Ishikawa (cell line): Measurements from ENCODE around the gene PLPP2.

Experiments
- CEBPB ChIP-seq: IDR thresholded peaks from 2 replicates; pipeline ENCODE4 v1.6.1; 2012
- CREB1 ChIP-seq: IDR thresholded peaks from 2 replicates; pipeline ENCODE4 v1.6.1; 2012; ENCODE audit warnings: low read depth
- EGR1 ChIP-seq: IDR thresholded peaks from 2 replicates; pipeline ENCODE4 v1.6.1; 2012
- EP300 ChIP-seq: IDR thresholded peaks from 2 replicates; pipeline ENCODE4 v1.6.1; 2012; ENCODE audit warnings: borderline replicate concordance
- FOXM1 ChIP-seq: IDR thresholded peaks from 2 replicates; pipeline ENCODE4 v1.6.1; 2012; ENCODE audit warnings: low read depth, borderline replicate concordance
- NFIC ChIP-seq: IDR thresholded peaks from 2 replicates; pipeline ENCODE4 v1.6.1; 2012
- RAD21 ChIP-seq: IDR thresholded peaks from 2 replicates; pipeline ENCODE4 v1.6.1; 2012; ENCODE audit warnings: low read depth
- REST ChIP-seq: IDR thresholded peaks from 2 replicates; pipeline ENCODE4 v1.6.1; 2012; ENCODE audit warnings: low read depth, mild to moderate bottlenecking
- TAF1 ChIP-seq: IDR thresholded peaks from 2 replicates; pipeline ENCODE4 v1.6.1; 2012; ENCODE audit warnings: low read depth, mild to moderate bottlenecking
- TCF12 ChIP-seq: IDR thresholded peaks from 2 replicates; pipeline ENCODE4 v1.6.1; 2012; ENCODE audit warnings: low read depth
- TEAD4 ChIP-seq: IDR thresholded peaks from 2 replicates; pipeline ENCODE4 v1.6.1; 2012
- YY1 ChIP-seq: IDR thresholded peaks from 2 replicates; pipeline ENCODE4 v1.6.1; 2012; ENCODE audit warnings: low read depth
- ZBTB7A ChIP-seq: IDR thresholded peaks from 2 replicates; pipeline ENCODE4 v1.6.1; 2012; ENCODE audit warnings: low read depth
- TF ChIP-seq, protein P1 (sequence below): IDR thresholded peaks from 2 replicates; pipeline ENCODE4 v1.6.1; 2012
- TF ChIP-seq, protein P2 (sequence below): IDR thresholded peaks from 2 replicates; pipeline ENCODE4 v1.6.1; 2012

PLPP2 gene

DNA sequence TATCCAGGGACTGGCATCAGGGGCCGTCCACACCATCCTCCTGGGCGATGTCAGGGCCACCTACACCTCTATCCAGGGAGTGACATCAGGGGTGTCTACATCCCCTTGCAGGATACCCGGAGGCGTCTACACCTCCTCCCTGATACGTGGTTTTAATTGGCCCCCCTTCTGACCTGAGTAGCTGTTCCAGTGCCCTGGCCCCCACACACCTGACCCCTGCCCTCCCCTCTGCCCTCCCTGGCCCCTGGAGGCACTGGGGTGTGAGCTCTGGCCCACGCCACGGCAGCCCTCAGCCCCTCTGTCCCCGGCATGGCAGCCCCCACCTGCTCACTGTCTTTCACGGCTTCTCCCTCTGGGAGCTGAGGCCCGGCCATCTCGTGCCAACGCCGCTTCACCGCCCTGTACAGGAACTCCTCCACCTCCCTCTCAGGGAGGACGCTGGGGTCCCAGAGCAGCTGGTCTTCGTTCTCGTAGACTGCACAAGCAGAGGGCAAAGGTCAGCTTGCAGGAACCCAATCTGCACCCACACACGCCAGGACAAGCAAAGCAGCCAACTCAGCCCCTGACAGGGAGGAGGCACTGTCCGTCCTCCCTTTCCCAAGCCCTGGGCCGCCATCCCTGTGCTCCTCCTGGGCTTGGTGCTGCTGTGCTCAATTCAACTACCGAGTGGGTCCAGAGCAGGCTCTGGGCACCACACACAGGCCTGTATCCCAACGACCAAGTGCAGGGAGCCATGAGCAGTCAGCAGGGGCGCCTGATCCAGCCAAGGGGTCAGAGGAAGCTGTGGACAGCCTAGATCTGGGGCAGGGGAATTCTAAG, 22.2 kb upstream of the PLPP2 start:
- TF ChIP-seq TCF12: no peak
- TF ChIP-seq, protein P1, sequence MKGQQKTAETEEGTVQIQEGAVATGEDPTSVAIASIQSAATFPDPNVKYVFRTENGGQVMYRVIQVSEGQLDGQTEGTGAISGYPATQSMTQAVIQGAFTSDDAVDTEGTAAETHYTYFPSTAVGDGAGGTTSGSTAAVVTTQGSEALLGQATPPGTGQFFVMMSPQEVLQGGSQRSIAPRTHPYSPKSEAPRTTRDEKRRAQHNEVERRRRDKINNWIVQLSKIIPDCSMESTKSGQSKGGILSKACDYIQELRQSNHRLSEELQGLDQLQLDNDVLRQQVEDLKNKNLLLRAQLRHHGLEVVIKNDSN: no peak
- TF ChIP-seq NFIC: no peak
- no peak for TF ChIP-seq RAD21
- TF ChIP-seq REST: no peak
- TF ChIP-seq ZBTB7A: no peak
- no peak for TF ChIP-seq YY1
- no peak for TF ChIP-seq EP300
- TF ChIP-seq FOXM1: no peak
- TF ChIP-seq EGR1: no peak
- no peak for TF ChIP-seq CEBPB

- no peak for TF ChIP-seq YY1
- no peak for TF ChIP-seq CREB1
- no peak for TF ChIP-seq REST
- TF ChIP-seq EGR1: no peak
- no peak for TF ChIP-seq TAF1
- no peak for TF ChIP-seq RAD21
- TF ChIP-seq, protein P1: no peak
- TF ChIP-seq TEAD4: no peak
- TF ChIP-seq FOXM1: no peak
- TF ChIP-seq TCF12: no peak
- TF ChIP-seq EP300: no peak
- TF ChIP-seq ZBTB7A: no peak
- no peak for TF ChIP-seq CEBPB
- TF ChIP-seq NFIC: no peak
These were observed 20.6 kb upstream of the PLPP2 start for GRCh38 chr19:311813-312261.

DNA sequence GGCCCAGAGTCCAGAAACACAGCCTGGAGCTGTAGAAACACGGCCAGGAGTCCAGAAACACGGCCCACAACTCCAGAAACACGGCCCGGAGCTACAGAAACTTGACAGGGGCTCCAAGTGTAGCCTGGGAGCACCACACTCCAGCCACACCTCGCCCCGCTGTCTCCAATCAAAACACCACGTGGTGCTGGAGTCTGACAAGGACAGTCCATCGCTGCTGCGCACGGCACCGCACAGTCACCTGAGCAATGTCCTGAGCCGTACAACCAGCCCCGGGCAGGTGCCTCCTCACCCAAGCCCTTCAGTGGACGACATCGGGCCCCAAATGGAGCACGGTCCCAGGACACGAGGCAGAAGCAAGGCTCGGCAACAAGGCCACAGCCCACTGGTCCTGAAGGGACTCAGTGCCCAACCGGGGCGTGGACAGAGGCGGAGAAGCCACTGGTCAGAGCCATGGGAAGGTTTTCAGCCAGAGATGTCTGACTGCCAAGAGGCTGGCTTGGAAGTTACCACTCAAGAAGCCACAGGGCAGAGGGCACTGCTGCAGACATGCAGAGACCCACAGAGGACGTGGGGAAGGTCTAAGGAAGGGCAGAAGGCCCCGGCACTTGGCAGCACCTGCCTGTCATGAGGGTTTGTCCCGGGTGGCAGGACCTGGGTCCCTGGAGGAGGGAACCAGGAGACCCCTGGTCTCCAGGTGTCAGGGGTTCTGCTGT, 19.7 kb upstream of the PLPP2 start:
- TF ChIP-seq REST (no peak), YY1 (no peak), EGR1 (no peak), NFIC (no peak), TAF1 (no peak), EP300 (no peak), FOXM1 (no peak), TEAD4 (no peak), CREB1 (no peak), RAD21 (no peak), ZBTB7A (no peak), TCF12 (no peak), CEBPB (no peak)
- TF ChIP-seq, protein P2, sequence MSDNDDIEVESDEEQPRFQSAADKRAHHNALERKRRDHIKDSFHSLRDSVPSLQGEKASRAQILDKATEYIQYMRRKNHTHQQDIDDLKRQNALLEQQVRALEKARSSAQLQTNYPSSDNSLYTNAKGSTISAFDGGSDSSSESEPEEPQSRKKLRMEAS: no peak

- TF ChIP-seq TEAD4 (no peak), REST (no peak), TAF1 (no peak), FOXM1 (no peak), ZBTB7A (no peak), EP300 (no peak), CREB1 (no peak), CEBPB (no peak)
- TF ChIP-seq, protein P1: no peak
These were observed 19.0 kb upstream of the PLPP2 start for GRCh38 chr19:310141-310651.
